ENCODE results near the gene APPL2.

- TF ChIP-seq POLR2AphosphoS5 (IDR thresholded peaks at IDR 0.05) (no peak), EZH2 (IDR thresholded peaks at IDR 0.05; ENCODE audit: borderline replicate concordance, insufficient read depth, low read length, poor library complexity, severe bottlenecking) (no peak), CTCF (IDR thresholded peaks at IDR 0.05; ENCODE audit: poor library complexity, severe bottlenecking) (no peak), MXI1 (conservative IDR thresholded peaks at IDR 0.05; ENCODE audit: poor library complexity, severe bottlenecking) (no peak), EP300 (conservative IDR thresholded peaks at IDR 0.05; ENCODE audit: poor library complexity, severe bottlenecking) (no peak), TAF1 (IDR thresholded peaks at IDR 0.05; ENCODE audit: low read depth) (no peak), REST (IDR thresholded peaks at IDR 0.05; ENCODE audit: borderline replicate concordance) (no peak), RAD21 (conservative IDR thresholded peaks at IDR 0.05) (no peak), SMC3 (conservative IDR thresholded peaks at IDR 0.05; ENCODE audit: poor library complexity) (no peak)
Observed at GRCh38 chr12:105142259-105142658, 93.7 kb downstream of the APPL2 start.
